Astrocyte (in vitro differentiated cells and primary cell): Measurements from ENCODE around the gene RBM38. TPM values are rescaled to one million over a fixed set of nuclear protein-coding genes. Genes with fewer than 3 reads are reported as not detected.

ENCODE experiments used
- DNase-seq: peaks from one replicate; pipeline ENCODE4 v3.0.0-alpha.2; 2010; ENCODE audit warnings: low read depth
- FAIRE-seq: peaks from 2 replicates; lab custom pipeline; 2011; peaks lifted over from hg19 to GRCh38; lab: Jason Lieb, UNC
- H2AFZ ChIP-seq: 2 replicates; pipeline ENCODE4 v1.6.0; 2012; ENCODE audit warnings: low read depth, low read length, inconsistent platforms
- H3K27ac ChIP-seq: 2 replicates; pipeline ENCODE4 v1.5.1; 2011; ENCODE audit warnings: low read depth, low read length, inconsistent platforms
- H3K27me3 ChIP-seq: 2 replicates; pipeline ENCODE4 v1.6.0; 2011; ENCODE audit warnings: low read length, inconsistent platforms; ENCODE audit not compliant: insufficient read depth
- H3K36me3 ChIP-seq: 2 replicates; pipeline ENCODE4 v1.5.1; 2011; ENCODE audit warnings: low read length, inconsistent platforms; ENCODE audit not compliant: insufficient read depth
- H3K4me1 ChIP-seq: 2 replicates; pipeline ENCODE4 v1.5.1; 2011; ENCODE audit warnings: low read length, inconsistent platforms; ENCODE audit not compliant: insufficient read depth
- H3K4me2 ChIP-seq: 2 replicates; pipeline ENCODE4 v1.6.0; 2012; ENCODE audit warnings: low read length, inconsistent platforms
- H3K4me3 ChIP-seq: 2 replicates; pipeline ENCODE4 v1.5.1; 2011; ENCODE audit warnings: low read depth, mild to moderate bottlenecking, low read length, inconsistent platforms; ENCODE audit not compliant: insufficient read depth
- H3K79me2 ChIP-seq: 2 replicates; pipeline ENCODE4 v1.6.0; 2012; ENCODE audit warnings: mild to moderate bottlenecking, low read length, inconsistent platforms; ENCODE audit not compliant: insufficient read depth
- H3K9ac ChIP-seq: 2 replicates; pipeline ENCODE4 v1.6.0; 2012; ENCODE audit warnings: mild to moderate bottlenecking, low read length, inconsistent platforms
- H3K9me3 ChIP-seq: 2 replicates; pipeline ENCODE4 v1.5.1; 2012; ENCODE audit warnings: low read depth, mild to moderate bottlenecking, low read length, inconsistent platforms; ENCODE audit not compliant: insufficient read depth
- H4K20me1 ChIP-seq: 2 replicates; pipeline ENCODE4 v1.6.0; 2012; ENCODE audit warnings: low read length, inconsistent platforms; ENCODE audit not compliant: insufficient read depth
- H3K27ac Mint-ChIP-seq: one replicate; pipeline ENCODE4 v1.8.0; 2021; ENCODE audit warnings: mild to moderate bottlenecking, mixed read lengths; ENCODE audit not compliant: unreplicated experiment
- H3K27me3 Mint-ChIP-seq: one replicate; pipeline ENCODE4 v1.8.0; 2021; ENCODE audit warnings: low read depth, mixed read lengths; ENCODE audit not compliant: unreplicated experiment
- H3K36me3 Mint-ChIP-seq: one replicate; pipeline ENCODE4 v1.8.0; 2021; ENCODE audit warnings: low read depth, mixed read lengths; ENCODE audit not compliant: unreplicated experiment
- H3K4me1 Mint-ChIP-seq: one replicate; pipeline ENCODE4 v1.8.0; 2021; ENCODE audit warnings: low read depth, mixed read lengths; ENCODE audit not compliant: unreplicated experiment
- H3K4me3 Mint-ChIP-seq: one replicate; pipeline ENCODE4 v1.8.0; 2021; ENCODE audit warnings: mild to moderate bottlenecking, moderate library complexity, mixed read lengths; ENCODE audit not compliant: unreplicated experiment
- H3K9me3 Mint-ChIP-seq: one replicate; pipeline ENCODE4 v1.8.0; 2021; ENCODE audit warnings: mild to moderate bottlenecking, mixed read lengths; ENCODE audit not compliant: unreplicated experiment
- CTCF ChIP-seq: IDR thresholded peaks from 2 replicates; pipeline ENCODE4 v1.5.1; 2011; ENCODE audit warnings: low read depth, mild to moderate bottlenecking, inconsistent platforms, low read length, moderate library complexity; ENCODE audit not compliant: insufficient read depth
- EZH2 ChIP-seq: IDR thresholded peaks from 2 replicates; pipeline ENCODE4 v1.6.1; 2012; ENCODE audit warnings: mild to moderate bottlenecking, low read length, inconsistent platforms; ENCODE audit not compliant: insufficient read depth
- total RNA-seq: library from RNA; stranded (reverse); gene quantifications from 2 replicates; pipeline ENCODE4 v1.2.1, GENCODE V29; 2021

Gene RBM38
- total RNA-seq, 1 donor from 2014 or later: 43.5 TPM

- Mint-ChIP-seq H3K27me3 (peaks cover 69% of the 10 kb centered on the region), H3K27ac (no peak overlapping the region), H3K4me1 (peaks cover 3% of the 10 kb centered on the region), H3K36me3 (peaks cover 2% of the 10 kb centered on the region), H3K9me3 (peaks cover 3% of the 10 kb centered on the region), H3K4me3 (no peak overlapping the region)
- Histone ChIP-seq H3K4me1 (no peaks in the 10 kb centered on the region), H3K27me3 (peaks cover 31% of the 10 kb centered on the region), H3K4me2 (no peak overlapping the region), H2AFZ (no peak overlapping the region), H3K4me3 (no peak overlapping the region), H3K9me3 (no peaks in the 10 kb centered on the region), H3K9ac (no peak overlapping the region), H3K36me3 (no peaks in the 10 kb centered on the region), H4K20me1 (no peaks in the 10 kb centered on the region), H3K79me2 (no peaks in the 10 kb centered on the region), H3K27ac (no peak overlapping the region)
- TF ChIP-seq EZH2 (no peak), CTCF (no peak)
- DNase-seq (no peak), FAIRE-seq (no peak)
Observed at GRCh38 chr20:57451431-57451794, 60.2 kb downstream of the RBM38 start.

- H3K4me1 Mint-ChIP-seq: peaks cover 3% of the 10 kb centered on the region
- H3K27me3 Mint-ChIP-seq: peaks cover 64% of the 10 kb centered on the region
- no peak overlapping the region for H3K4me3 ChIP-seq
- H3K4me2 ChIP-seq: no peak overlapping the region
- H3K9ac ChIP-seq: no peak overlapping the region
- no peaks in the 10 kb centered on the region for H3K9me3 ChIP-seq
- H3K79me2 ChIP-seq: no peaks in the 10 kb centered on the region
- H3K36me3 ChIP-seq: no peaks in the 10 kb centered on the region
- H3K36me3 Mint-ChIP-seq: peaks cover 2% of the 10 kb centered on the region
- no peak overlapping the region for H3K4me3 Mint-ChIP-seq
- H3K27ac Mint-ChIP-seq: no peak overlapping the region
- no peaks in the 10 kb centered on the region for H3K4me1 ChIP-seq
- FAIRE-seq (no peak), DNase-seq (no peak)
- H3K9me3 Mint-ChIP-seq: peaks cover 2% of the 10 kb centered on the region
- H2AFZ ChIP-seq: no peak overlapping the region
- peaks cover 29% of the 10 kb centered on the region for H3K27me3 ChIP-seq
- H3K27ac ChIP-seq: no peak overlapping the region
- no peak for TF ChIP-seq CTCF
- TF ChIP-seq EZH2: no peak
- no peaks in the 10 kb centered on the region for H4K20me1 ChIP-seq
Observed at GRCh38 chr20:57451795-57452661, 60.8 kb downstream of the RBM38 start.

GRCh38 chr20:57455386-57455785, 64.2 kb downstream of the RBM38 start:
- H3K27ac Mint-ChIP-seq: no peak overlapping the region
- H3K4me1 Mint-ChIP-seq: peaks cover 3% of the 10 kb centered on the region
- peaks cover 5% of the 10 kb centered on the region for H3K9me3 Mint-ChIP-seq
- no peaks in the 10 kb centered on the region for H3K79me2 ChIP-seq
- no peak overlapping the region for H3K27ac ChIP-seq
- H3K4me1 ChIP-seq: no peaks in the 10 kb centered on the region
- H3K4me3 Mint-ChIP-seq: no peak overlapping the region
- no peak overlapping the region for H2AFZ ChIP-seq
- H3K36me3 ChIP-seq: no peaks in the 10 kb centered on the region
- no peaks in the 10 kb centered on the region for H4K20me1 ChIP-seq
- DNase-seq: no peak
- no peak overlapping the region for H3K4me3 ChIP-seq
- no peak overlapping the region for H3K9ac ChIP-seq
- H3K4me2 ChIP-seq: no peak overlapping the region
- TF ChIP-seq EZH2 (no peak), CTCF (no peak)
- peaks cover 46% of the 10 kb centered on the region for H3K27me3 Mint-ChIP-seq
- no peaks in the 10 kb centered on the region for H3K36me3 Mint-ChIP-seq
- no peak for FAIRE-seq
- H3K9me3 ChIP-seq: no peaks in the 10 kb centered on the region
- H3K27me3 ChIP-seq: peaks cover 23% of the 10 kb centered on the region
